Spleen (tissue), 7 donors: ENCODE data around the gene LYRM4.

Experiments
- CTCF ChIP-seq, 11 experiments: fragments of 200-600 bp in 7 of 11; fragments of 450-650 bp in 4 of 11; sonication (generic) in 4 of 11; IDR thresholded peaks in 8 of 11; conservative IDR thresholded peaks in 3 of 11; 1 replicate in 7 of 11; 2 replicates in 4 of 11; pipeline versions ENCODE4 v1.4.0 to v1.8.0; 2016 to 2021; ENCODE audit warnings: antibody characterized with exemption in 11 of 11, inconsistent platforms in 4 of 11, mild to moderate bottlenecking in 1 of 11
- POLR2A ChIP-seq, 3 donors: fragments of 450-650 bp; IDR thresholded peaks; one replicate each; pipeline ENCODE4 v1.5.1; 2017; ENCODE audit warnings: antibody characterized with exemption in 3 of 3, mild to moderate bottlenecking in 1 of 3
- POLR2AphosphoS5 ChIP-seq, 3 donors: sonication (generic); formaldehyde crosslinking; IDR thresholded peaks; one replicate each; pipeline ENCODE4 v1.5.1; 2017; ENCODE audit warnings: antibody characterized with exemption in 3 of 3
- donor health status: DM: no; HTN: no; CAD: no; lungs with moderate emphysema.
- donor health status: DM: no; HTN: no; CAD: no.
- donor health status: DM: no; HTN: no; CAD: no.

GRCh38 chr6:5223309-5223708 is 37.4 kb downstream of the LYRM4 start:
- TF ChIP-seq CTCF (IDR thresholded peaks at IDR 0.05 in 8 of 11, conservative IDR thresholded peaks at IDR 0.05 in 3 of 11) (no peak), POLR2AphosphoS5 (IDR thresholded peaks at IDR 0.05) (no peak), POLR2A (IDR thresholded peaks at IDR 0.05) (no peak)
